Stimulated activated CD8-positive, alpha-beta memory T cell treated with anti-CD3 and anti-CD28 coated beads, Interleukin-7, amount 100 ng/mL, for 1 hour (primary cell): Measurements from ENCODE around the gene EWSR1.

Experiments
- DNase-seq, 2 donors: peaks; one replicate each; pipeline ENCODE4 v3.0.0-alpha.2; 2020; ENCODE audit warnings: low read depth in 2 of 2

EWSR1 gene

GRCh38 chr22:29251265-29251664, 16.8 kb upstream of the EWSR1 start:
- DNase-seq: no peak

GRCh38 chr22:29251981-29252911, 15.8 kb upstream of the EWSR1 start:
- no peak for DNase-seq

- no peak for DNase-seq
Measured at GRCh38 chr22:29253561-29254285, 14.3 kb upstream of the EWSR1 start.

GRCh38 chr22:29254286-29254660, 13.8 kb upstream of the EWSR1 start:
- no peak for DNase-seq

- no peak for DNase-seq
Measured at GRCh38 chr22:29255064-29255621, 12.9 kb upstream of the EWSR1 start.

- no peak for DNase-seq
Measured at GRCh38 chr22:29256606-29257325, 11.3 kb upstream of the EWSR1 start.

- no peak for DNase-seq
Measured at GRCh38 chr22:29257751-29258181, 10.3 kb upstream of the EWSR1 start.

- DNase-seq: no peak
Measured at GRCh38 chr22:29258407-29259252, 9.4 kb upstream of the EWSR1 start.

- DNase-seq: no peak
Measured at GRCh38 chr22:29259253-29259899, 8.7 kb upstream of the EWSR1 start.

GRCh38 chr22:29260031-29260560, 8.0 kb upstream of the EWSR1 start:
- DNase-seq: no peak

GRCh38 chr22:29260601-29261315, 7.3 kb upstream of the EWSR1 start:
- no peak for DNase-seq

GRCh38 chr22:29263791-29264276, 4.2 kb upstream of the EWSR1 start:
- DNase-seq: no peak

- no peak for DNase-seq
Measured at GRCh38 chr22:29265305-29265704, 2.8 kb upstream of the EWSR1 start.

GRCh38 chr22:29265929-29266328, 2.1 kb upstream of the EWSR1 start:
- DNase-seq: no peak

GRCh38 chr22:29266564-29267461, 1.3 kb upstream of the EWSR1 start:
- DNase-seq: no peak

- no peak for DNase-seq
Measured at GRCh38 chr22:29267462-29267857, 608 bp upstream of the EWSR1 start.

- DNase-seq: no peak
Measured at GRCh38 chr22:29268511-29269229, 602 bp downstream of the EWSR1 start.

- no peak for DNase-seq
Measured at GRCh38 chr22:29269230-29269604, 1.1 kb downstream of the EWSR1 start.
